Fibroblast of lung (primary cell): ENCODE results near the gene TSEN2. TPM values are rescaled to one million over a fixed set of nuclear protein-coding genes. Genes with fewer than 3 reads are reported as not detected.

Experiments used
- DNase-seq, 2 donors: peaks; one replicate each; pipeline versions ENCODE4 v3.0.0 to v3.0.0-alpha.2; 2010; ENCODE audit warnings: low read depth in 2 of 2
- H2AFZ ChIP-seq: 2 replicates; pipeline ENCODE4 v1.5.1; 2012; ENCODE audit warnings: low read length, control low read depth, inconsistent platforms
- H3K27ac ChIP-seq: 2 replicates; pipeline ENCODE4 v1.5.1; 2011; ENCODE audit warnings: low read length, control low read depth; ENCODE audit not compliant: insufficient read depth
- H3K27me3 ChIP-seq: 2 replicates; pipeline ENCODE4 v1.5.1; 2011; ENCODE audit warnings: mild to moderate bottlenecking, low read length; ENCODE audit not compliant: control insufficient read depth, insufficient read depth
- H3K36me3 ChIP-seq: 2 replicates; pipeline ENCODE4 v1.5.1; 2011; ENCODE audit warnings: low read length; ENCODE audit not compliant: control insufficient read depth, insufficient read depth
- H3K4me1 ChIP-seq: 2 replicates; pipeline ENCODE4 v1.5.1; 2011; ENCODE audit warnings: low read length; ENCODE audit not compliant: control insufficient read depth, insufficient read depth; ENCODE audit errors: extremely low read depth
- H3K4me2 ChIP-seq: 2 replicates; pipeline ENCODE4 v1.5.1; 2011; ENCODE audit warnings: low read length, control low read depth; ENCODE audit not compliant: insufficient read depth; ENCODE audit errors: extremely low read depth
- H3K4me3 ChIP-seq, 4 experiments: fragments of 200-600 bp in 1 of 4; sonication (generic) in 1 of 4; replicated peaks in 1 of 4; 2 replicates each; pipeline ENCODE4 v1.5.1; 2011 to 2016; ENCODE audit warnings: low read length in 4 of 4, low read depth in 3 of 4, mild to moderate bottlenecking in 3 of 4, control low read depth in 2 of 4, inconsistent platforms in 1 of 4, mixed read lengths in 1 of 4; ENCODE audit not compliant: insufficient read depth in 1 of 4; ENCODE audit errors: control extremely low read depth in 1 of 4
- H3K79me2 ChIP-seq: 2 replicates; pipeline ENCODE4 v1.5.1; 2012; ENCODE audit warnings: mild to moderate bottlenecking, low read length, inconsistent platforms; ENCODE audit not compliant: control insufficient read depth, insufficient read depth
- H3K9ac ChIP-seq: 2 replicates; pipeline ENCODE4 v1.5.1; 2011; ENCODE audit warnings: mild to moderate bottlenecking, low read length, control low read depth; ENCODE audit not compliant: insufficient read depth
- H3K9me3 ChIP-seq: 2 replicates; pipeline ENCODE4 v1.5.1; 2012; ENCODE audit warnings: low read depth, low read length; ENCODE audit not compliant: control insufficient read depth, insufficient read depth
- H4K20me1 ChIP-seq: 2 replicates; pipeline ENCODE4 v1.5.1; 2011; ENCODE audit warnings: low read length; ENCODE audit not compliant: control insufficient read depth, insufficient read depth; ENCODE audit errors: extremely low read depth
- EZH2 ChIP-seq: IDR thresholded peaks from 2 replicates; pipeline ENCODE4 v1.5.1; 2012; ENCODE audit warnings: low read length, control low read depth, mild to moderate bottlenecking; ENCODE audit errors: missing control alignments
- polyA plus RNA-seq, 2 donors: library from polyadenylated mRNA; depleted of rRNA in 1 of 2; stranded (reverse) in 1 of 2; unstranded in 1 of 2; fragments of >200 nt; gene quantifications; 2 replicates each; pipeline ENCODE4 v1.2.1, GENCODE V29; 2011 to 2012; ENCODE audit warnings: missing spikeins in 1 of 2
- total RNA-seq: library from RNA; depleted of rRNA; stranded (reverse); fragments of >200 nt; gene quantifications from 2 replicates; pipeline ENCODE4 v1.2.1, GENCODE V29; 2014
- TF ChIP-seq, protein P1 (sequence below), 2 donors: IDR thresholded peaks in 1 of 2; conservative IDR thresholded peaks in 1 of 2; 1 replicate in 1 of 2; 2 replicates in 1 of 2; pipeline ENCODE4 v1.5.1; 2011 to 2012; ENCODE audit warnings: low read length in 2 of 2, control low read depth in 1 of 2, inconsistent platforms in 1 of 2, low read depth in 1 of 2, mild to moderate bottlenecking in 1 of 2

TSEN2 gene
- total and polyA plus RNA-seq, 2 donors (not counting 1 experiment from before 2014, with no cell fraction given): 9.8 to 14.4 TPM

DNA sequence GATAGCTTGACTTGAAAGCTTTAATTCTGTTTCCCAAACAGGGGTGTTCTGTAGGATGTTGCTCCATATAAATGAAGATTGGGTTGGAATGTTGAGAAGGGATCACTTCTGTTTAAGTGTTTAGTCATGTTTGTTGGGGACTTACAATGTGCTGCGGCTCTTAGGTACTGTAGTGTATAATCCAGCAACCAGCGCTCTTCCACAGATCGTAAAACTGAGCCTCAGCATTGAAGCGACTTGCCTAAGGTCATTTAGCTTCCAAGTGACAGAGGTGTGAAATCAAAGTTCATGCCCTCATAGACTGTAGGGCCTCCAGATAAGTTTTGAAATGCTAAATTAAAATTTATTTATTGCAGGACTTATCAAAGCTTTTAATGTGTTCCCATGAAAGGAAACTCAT, 74.4 kb downstream of the TSEN2 start:
- no peak for TF ChIP-seq EZH2
- TF ChIP-seq, protein P1, sequence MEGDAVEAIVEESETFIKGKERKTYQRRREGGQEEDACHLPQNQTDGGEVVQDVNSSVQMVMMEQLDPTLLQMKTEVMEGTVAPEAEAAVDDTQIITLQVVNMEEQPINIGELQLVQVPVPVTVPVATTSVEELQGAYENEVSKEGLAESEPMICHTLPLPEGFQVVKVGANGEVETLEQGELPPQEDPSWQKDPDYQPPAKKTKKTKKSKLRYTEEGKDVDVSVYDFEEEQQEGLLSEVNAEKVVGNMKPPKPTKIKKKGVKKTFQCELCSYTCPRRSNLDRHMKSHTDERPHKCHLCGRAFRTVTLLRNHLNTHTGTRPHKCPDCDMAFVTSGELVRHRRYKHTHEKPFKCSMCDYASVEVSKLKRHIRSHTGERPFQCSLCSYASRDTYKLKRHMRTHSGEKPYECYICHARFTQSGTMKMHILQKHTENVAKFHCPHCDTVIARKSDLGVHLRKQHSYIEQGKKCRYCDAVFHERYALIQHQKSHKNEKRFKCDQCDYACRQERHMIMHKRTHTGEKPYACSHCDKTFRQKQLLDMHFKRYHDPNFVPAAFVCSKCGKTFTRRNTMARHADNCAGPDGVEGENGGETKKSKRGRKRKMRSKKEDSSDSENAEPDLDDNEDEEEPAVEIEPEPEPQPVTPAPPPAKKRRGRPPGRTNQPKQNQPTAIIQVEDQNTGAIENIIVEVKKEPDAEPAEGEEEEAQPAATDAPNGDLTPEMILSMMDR (conservative IDR thresholded peaks at IDR 0.05 in 1 of 2, IDR thresholded peaks at IDR 0.05 in 1 of 2; ENCODE audit: low read depth in 1 of 2, low read length in 2 of 2): no peak
- no peaks in the 10 kb centered on the region for H3K36me3 ChIP-seq
- H4K20me1 ChIP-seq: peaks cover 2% of the 10 kb centered on the region
- no peaks in the 10 kb centered on the region for H3K27me3 ChIP-seq
- peaks cover 64% of the 10 kb centered on the region for H3K79me2 ChIP-seq
- peaks cover 4% of the 10 kb centered on the region for H3K4me1 ChIP-seq
- no peak overlapping the region for H3K27ac ChIP-seq
- H3K9ac ChIP-seq: no peak overlapping the region
- peak overlapping the region; percentile 87 to 96 (median 92) for H3K4me3 ChIP-seq
- DNase-seq: no peak
- no peaks in the 10 kb centered on the region for H3K9me3 ChIP-seq
- H3K4me2 ChIP-seq: peak overlapping the region; percentile 88
- H2AFZ ChIP-seq: no peak overlapping the region

DNA sequence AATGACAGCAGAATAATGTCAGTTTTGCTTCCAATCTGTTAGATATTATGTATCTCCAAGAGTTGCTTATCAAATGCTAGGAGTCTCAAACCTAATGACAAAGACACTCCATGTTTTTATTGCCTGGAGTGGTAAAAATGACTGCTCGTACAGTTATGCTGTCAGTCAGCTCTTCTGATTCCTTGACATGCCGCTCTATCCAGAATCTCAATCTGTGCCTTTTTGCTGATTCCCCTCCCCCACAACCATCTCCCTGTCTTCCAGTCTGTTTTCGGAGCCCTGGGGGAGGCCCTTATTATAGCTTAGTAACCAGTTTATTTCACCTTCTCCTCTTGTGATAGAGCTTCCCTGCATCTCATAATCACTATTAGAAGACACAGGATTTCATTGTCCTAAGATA, 75.2 kb downstream of the TSEN2 start:
- TF ChIP-seq, protein P1 (conservative IDR thresholded peaks at IDR 0.05 in 1 of 2, IDR thresholded peaks at IDR 0.05 in 1 of 2; ENCODE audit: low read depth in 1 of 2, low read length in 2 of 2): no peak
- no peak for TF ChIP-seq EZH2

DNA sequence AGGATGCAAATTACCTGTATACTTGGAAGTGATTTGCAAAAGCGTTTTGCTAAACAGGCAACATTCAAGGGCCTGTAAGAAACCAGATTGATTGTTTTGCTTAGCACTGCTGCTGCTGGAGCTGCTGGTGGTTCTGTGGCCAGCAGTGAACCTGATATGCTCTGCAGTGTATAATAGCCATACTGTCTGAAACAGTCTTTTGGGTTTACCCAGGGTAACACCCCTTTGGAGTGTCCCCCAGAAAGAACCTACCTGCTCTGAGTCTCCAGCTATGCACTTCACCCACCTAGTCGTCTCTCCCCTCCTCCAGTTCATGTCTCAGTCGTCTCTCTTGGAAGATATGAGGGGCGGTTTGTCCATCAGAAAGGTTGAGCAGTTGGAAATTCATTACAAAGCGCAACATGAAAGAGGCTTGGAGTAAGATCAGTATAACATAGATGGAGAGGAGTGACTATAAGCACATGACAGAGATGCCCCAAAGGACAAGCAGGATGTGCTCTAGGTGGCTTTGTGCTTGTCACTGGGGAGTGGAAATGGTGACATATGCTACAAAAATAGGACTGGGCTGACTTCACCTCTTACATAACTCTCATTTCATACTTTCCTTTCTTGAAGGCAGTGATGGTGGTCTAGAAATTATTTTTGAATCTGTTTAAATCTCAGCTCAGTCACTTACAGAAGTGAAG, 76.4 kb downstream of the TSEN2 start:
- Histone ChIP-seq H3K79me2 (peaks cover 81% of the 10 kb centered on the region), H4K20me1 (peaks cover 2% of the 10 kb centered on the region), H3K4me1 (peaks cover 4% of the 10 kb centered on the region), H3K36me3 (no peaks in the 10 kb centered on the region), H3K4me3 (no peak overlapping the region), H3K9ac (no peak overlapping the region), H3K4me2 (no peak overlapping the region), H3K9me3 (no peaks in the 10 kb centered on the region), H2AFZ (no peak overlapping the region), H3K27ac (no peak overlapping the region), H3K27me3 (no peaks in the 10 kb centered on the region)
- TF ChIP-seq, protein P1 (conservative IDR thresholded peaks at IDR 0.05 in 1 of 2, IDR thresholded peaks at IDR 0.05 in 1 of 2; ENCODE audit: low read depth in 1 of 2, low read length in 2 of 2): no peak
- no peak for TF ChIP-seq EZH2
- DNase-seq: no peak

More for the DNA sequence above, 75.2 kb downstream of the TSEN2 start:
- Histone ChIP-seq H3K36me3 (no peaks in the 10 kb centered on the region), H3K9me3 (no peaks in the 10 kb centered on the region), H3K27me3 (no peaks in the 10 kb centered on the region), H3K4me1 (peaks cover 4% of the 10 kb centered on the region), H2AFZ (no peak overlapping the region), H3K27ac (no peak overlapping the region), H3K9ac (no peak overlapping the region), H3K4me3 (peak overlapping the region in 1 of 4 experiments; percentile 94), H4K20me1 (peaks cover 2% of the 10 kb centered on the region), H3K79me2 (peaks cover 70% of the 10 kb centered on the region), H3K4me2 (no peak overlapping the region)
- DNase-seq: no peak
